ENCODE measurements around the gene SORCS1. TPM values are rescaled to one million over a fixed set of nuclear protein-coding genes. Genes with fewer than 3 reads are reported as not detected.

The SORCS1 gene
- total and polyA plus RNA-seq, 2 experiments from 2014 or later: 2.9 to 8.9 TPM

DNA sequence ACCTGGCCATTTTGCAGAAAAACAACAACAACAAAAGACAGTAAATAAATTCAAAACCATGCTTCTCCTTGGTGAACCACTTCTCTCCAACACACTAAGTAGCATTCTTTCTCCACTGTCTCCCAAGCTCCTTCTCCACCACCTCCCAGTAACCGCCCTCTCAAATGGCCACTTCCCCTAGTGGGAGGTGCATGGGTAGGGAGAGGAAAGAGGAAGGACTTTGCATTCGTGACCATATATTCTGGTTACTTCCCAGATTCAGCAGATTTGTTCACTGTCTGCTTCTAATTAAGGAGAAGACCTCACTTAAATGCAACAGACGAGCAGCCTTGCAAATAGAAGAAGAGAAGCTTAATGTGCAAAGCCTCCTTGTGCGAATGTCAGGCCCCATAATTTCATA lies 166.8 kb downstream of the SORCS1 start (continued):
- TF ChIP-seq EZH2phosphoT487 (IDR thresholded peaks at IDR 0.05; ENCODE audit: unreplicated experiment): no peak
- TF ChIP-seq NANOG (IDR thresholded peaks at IDR 0.05; ENCODE audit: borderline replicate concordance): no peak
- TF ChIP-seq, protein P1, sequence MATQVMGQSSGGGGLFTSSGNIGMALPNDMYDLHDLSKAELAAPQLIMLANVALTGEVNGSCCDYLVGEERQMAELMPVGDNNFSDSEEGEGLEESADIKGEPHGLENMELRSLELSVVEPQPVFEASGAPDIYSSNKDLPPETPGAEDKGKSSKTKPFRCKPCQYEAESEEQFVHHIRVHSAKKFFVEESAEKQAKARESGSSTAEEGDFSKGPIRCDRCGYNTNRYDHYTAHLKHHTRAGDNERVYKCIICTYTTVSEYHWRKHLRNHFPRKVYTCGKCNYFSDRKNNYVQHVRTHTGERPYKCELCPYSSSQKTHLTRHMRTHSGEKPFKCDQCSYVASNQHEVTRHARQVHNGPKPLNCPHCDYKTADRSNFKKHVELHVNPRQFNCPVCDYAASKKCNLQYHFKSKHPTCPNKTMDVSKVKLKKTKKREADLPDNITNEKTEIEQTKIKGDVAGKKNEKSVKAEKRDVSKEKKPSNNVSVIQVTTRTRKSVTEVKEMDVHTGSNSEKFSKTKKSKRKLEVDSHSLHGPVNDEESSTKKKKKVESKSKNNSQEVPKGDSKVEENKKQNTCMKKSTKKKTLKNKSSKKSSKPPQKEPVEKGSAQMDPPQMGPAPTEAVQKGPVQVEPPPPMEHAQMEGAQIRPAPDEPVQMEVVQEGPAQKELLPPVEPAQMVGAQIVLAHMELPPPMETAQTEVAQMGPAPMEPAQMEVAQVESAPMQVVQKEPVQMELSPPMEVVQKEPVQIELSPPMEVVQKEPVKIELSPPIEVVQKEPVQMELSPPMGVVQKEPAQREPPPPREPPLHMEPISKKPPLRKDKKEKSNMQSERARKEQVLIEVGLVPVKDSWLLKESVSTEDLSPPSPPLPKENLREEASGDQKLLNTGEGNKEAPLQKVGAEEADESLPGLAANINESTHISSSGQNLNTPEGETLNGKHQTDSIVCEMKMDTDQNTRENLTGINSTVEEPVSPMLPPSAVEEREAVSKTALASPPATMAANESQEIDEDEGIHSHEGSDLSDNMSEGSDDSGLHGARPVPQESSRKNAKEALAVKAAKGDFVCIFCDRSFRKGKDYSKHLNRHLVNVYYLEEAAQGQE (IDR thresholded peaks at IDR 0.05; ENCODE audit: unreplicated experiment): no peak
- TF ChIP-seq, protein P2, sequence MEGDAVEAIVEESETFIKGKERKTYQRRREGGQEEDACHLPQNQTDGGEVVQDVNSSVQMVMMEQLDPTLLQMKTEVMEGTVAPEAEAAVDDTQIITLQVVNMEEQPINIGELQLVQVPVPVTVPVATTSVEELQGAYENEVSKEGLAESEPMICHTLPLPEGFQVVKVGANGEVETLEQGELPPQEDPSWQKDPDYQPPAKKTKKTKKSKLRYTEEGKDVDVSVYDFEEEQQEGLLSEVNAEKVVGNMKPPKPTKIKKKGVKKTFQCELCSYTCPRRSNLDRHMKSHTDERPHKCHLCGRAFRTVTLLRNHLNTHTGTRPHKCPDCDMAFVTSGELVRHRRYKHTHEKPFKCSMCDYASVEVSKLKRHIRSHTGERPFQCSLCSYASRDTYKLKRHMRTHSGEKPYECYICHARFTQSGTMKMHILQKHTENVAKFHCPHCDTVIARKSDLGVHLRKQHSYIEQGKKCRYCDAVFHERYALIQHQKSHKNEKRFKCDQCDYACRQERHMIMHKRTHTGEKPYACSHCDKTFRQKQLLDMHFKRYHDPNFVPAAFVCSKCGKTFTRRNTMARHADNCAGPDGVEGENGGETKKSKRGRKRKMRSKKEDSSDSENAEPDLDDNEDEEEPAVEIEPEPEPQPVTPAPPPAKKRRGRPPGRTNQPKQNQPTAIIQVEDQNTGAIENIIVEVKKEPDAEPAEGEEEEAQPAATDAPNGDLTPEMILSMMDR (conservative IDR thresholded peaks at IDR 0.05; ENCODE audit: low read depth in 2 of 2): no peak
- TF ChIP-seq EZH2 (IDR thresholded peaks at IDR 0.05; ENCODE audit: low read depth, unreplicated experiment): no peak
- TF ChIP-seq CREB1 (CRISPR knock-in tag; IDR thresholded peaks at IDR 0.05; ENCODE audit: low read depth): no peak

DNA sequence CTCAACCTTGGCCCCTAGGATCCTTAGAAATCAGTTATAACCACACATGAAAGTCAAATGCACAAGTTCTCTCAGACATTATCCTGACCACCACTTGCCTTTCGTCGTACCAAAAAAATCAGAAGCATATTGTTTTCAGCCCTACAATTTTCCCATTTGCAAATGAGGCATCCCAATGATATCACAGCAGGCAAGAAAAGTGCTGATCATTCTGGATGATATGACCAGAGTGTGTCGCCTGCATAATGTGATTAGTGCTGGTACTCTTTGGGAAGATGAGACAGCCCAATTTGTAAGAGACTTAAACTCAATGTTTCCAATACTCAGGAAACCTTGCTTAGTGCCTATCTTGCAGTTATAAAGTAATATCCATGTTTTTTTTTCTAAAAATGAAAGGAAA lies 168.0 kb downstream of the SORCS1 start:
- no peak overlapping the region for H3K27ac ChIP-seq (ENCODE audit: low read depth)
- no peak overlapping the region for H3K4me3 ChIP-seq
- H3K36me3 Mint-ChIP-seq (ENCODE audit: low read depth): no peaks in the 10 kb centered on the region
- H3K27ac Mint-ChIP-seq: no peak overlapping the region
- no peak overlapping the region for H2AFZ ChIP-seq
- ATAC-seq: no peak
- no peaks in the 10 kb centered on the region for H4K20me1 ChIP-seq (replicated peaks; ENCODE audit: insufficient read depth)
- no peaks in the 10 kb centered on the region for H3K27me3 ChIP-seq (ENCODE audit: insufficient read depth)
- H3K36me3 ChIP-seq (ENCODE audit: insufficient read depth): no peaks in the 10 kb centered on the region
- no peaks in the 10 kb centered on the region for H3K9me2 ChIP-seq (ENCODE audit: insufficient read depth)
- no peaks in the 10 kb centered on the region for H3K9me3 Mint-ChIP-seq
- H3K27me3 Mint-ChIP-seq (ENCODE audit: insufficient read depth, low read depth, poor library complexity): no peaks in the 10 kb centered on the region
- peaks cover 4% of the 10 kb centered on the region; the same call in 2 of the 3 replicates for H3K4me1 Mint-ChIP-seq
- H3K4me3 Mint-ChIP-seq: no peak overlapping the region
- DNase-seq (ENCODE audit: low spot score): no peak
- no peaks in the 10 kb centered on the region for H3K4me1 ChIP-seq (ENCODE audit: insufficient read depth)
- no peaks in the 10 kb centered on the region for H3F3A ChIP-seq (replicated peaks; ENCODE audit: low read depth)
- no peak overlapping the region for H3K4me2 ChIP-seq
- no peaks in the 10 kb centered on the region for H3K79me2 ChIP-seq (replicated peaks; ENCODE audit: insufficient read depth)
- TF ChIP-seq NANOG (IDR thresholded peaks at IDR 0.05; ENCODE audit: borderline replicate concordance) (no peak), STAT1 (IDR thresholded peaks at IDR 0.05; ENCODE audit: unreplicated experiment) (no peak), CREB1 (CRISPR knock-in tag; IDR thresholded peaks at IDR 0.05; ENCODE audit: low read depth) (no peak), EZH2 (IDR thresholded peaks at IDR 0.05; ENCODE audit: low read depth, unreplicated experiment) (no peak), EZH2phosphoT487 (IDR thresholded peaks at IDR 0.05; ENCODE audit: unreplicated experiment) (no peak), JUNB (IDR thresholded peaks at IDR 0.05; ENCODE audit: unreplicated experiment) (no peak)
- TF ChIP-seq, protein P3, sequence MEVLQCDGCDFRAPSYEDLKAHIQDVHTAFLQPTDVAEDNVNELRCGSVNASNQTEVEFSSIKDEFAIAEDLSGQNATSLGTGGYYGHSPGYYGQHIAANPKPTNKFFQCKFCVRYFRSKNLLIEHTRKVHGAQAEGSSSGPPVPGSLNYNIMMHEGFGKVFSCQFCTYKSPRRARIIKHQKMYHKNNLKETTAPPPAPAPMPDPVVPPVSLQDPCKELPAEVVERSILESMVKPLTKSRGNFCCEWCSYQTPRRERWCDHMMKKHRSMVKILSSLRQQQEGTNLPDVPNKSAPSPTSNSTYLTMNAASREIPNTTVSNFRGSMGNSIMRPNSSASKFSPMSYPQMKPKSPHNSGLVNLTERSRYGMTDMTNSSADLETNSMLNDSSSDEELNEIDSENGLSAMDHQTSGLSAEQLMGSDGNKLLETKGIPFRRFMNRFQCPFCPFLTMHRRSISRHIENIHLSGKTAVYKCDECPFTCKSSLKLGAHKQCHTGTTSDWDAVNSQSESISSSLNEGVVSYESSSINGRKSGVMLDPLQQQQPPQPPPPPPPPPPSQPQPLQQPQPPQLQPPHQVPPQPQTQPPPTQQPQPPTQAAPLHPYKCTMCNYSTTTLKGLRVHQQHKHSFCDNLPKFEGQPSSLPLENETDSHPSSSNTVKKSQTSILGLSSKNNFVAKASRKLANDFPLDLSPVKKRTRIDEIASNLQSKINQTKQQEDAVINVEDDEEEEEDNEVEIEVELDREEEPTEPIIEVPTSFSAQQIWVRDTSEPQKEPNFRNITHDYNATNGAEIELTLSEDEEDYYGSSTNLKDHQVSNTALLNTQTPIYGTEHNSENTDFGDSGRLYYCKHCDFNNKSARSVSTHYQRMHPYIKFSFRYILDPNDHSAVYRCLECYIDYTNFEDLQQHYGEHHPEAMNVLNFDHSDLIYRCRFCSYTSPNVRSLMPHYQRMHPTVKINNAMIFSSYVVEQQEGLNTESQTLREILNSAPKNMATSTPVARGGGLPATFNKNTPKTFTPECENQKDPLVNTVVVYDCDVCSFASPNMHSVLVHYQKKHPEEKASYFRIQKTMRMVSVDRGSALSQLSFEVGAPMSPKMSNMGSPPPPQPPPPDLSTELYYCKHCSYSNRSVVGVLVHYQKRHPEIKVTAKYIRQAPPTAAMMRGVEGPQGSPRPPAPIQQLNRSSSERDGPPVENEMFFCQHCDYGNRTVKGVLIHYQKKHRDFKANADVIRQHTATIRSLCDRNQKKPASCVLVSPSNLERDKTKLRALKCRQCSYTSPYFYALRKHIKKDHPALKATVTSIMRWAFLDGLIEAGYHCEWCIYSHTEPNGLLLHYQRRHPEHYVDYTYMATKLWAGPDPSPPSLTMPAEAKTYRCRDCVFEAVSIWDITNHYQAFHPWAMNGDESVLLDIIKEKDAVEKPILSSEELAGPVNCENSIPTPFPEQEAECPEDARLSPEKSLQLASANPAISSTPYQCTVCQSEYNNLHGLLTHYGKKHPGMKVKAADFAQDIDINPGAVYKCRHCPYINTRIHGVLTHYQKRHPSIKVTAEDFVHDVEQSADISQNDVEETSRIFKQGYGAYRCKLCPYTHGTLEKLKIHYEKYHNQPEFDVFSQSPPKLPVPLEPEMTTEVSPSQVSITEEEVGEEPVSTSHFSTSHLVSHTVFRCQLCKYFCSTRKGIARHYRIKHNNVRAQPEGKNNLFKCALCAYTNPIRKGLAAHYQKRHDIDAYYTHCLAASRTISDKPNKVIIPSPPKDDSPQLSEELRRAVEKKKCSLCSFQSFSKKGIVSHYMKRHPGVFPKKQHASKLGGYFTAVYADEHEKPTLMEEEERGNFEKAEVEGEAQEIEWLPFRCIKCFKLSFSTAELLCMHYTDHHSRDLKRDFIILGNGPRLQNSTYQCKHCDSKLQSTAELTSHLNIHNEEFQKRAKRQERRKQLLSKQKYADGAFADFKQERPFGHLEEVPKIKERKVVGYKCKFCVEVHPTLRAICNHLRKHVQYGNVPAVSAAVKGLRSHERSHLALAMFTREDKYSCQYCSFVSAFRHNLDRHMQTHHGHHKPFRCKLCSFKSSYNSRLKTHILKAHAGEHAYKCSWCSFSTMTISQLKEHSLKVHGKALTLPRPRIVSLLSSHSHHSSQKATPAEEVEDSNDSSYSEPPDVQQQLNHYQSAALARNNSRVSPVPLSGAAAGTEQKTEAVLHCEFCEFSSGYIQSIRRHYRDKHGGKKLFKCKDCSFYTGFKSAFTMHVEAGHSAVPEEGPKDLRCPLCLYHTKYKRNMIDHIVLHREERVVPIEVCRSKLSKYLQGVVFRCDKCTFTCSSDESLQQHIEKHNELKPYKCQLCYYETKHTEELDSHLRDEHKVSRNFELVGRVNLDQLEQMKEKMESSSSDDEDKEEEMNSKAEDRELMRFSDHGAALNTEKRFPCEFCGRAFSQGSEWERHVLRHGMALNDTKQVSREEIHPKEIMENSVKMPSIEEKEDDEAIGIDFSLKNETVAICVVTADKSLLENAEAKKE (CRISPR knock-in tag; IDR thresholded peaks at IDR 0.05): no peak
- TF ChIP-seq, protein P1 (IDR thresholded peaks at IDR 0.05; ENCODE audit: unreplicated experiment): no peak

Measured in GM23338 (cell line).